Measurements from ENCODE around the gene CCDC154. TPM values are rescaled to one million over a fixed set of nuclear protein-coding genes. Genes with fewer than 3 reads are reported as not detected.

Gene CCDC154
- total and polyA plus RNA-seq, 2 experiments from 2014 or later: 0.49 to 1.5 TPM

DNA sequence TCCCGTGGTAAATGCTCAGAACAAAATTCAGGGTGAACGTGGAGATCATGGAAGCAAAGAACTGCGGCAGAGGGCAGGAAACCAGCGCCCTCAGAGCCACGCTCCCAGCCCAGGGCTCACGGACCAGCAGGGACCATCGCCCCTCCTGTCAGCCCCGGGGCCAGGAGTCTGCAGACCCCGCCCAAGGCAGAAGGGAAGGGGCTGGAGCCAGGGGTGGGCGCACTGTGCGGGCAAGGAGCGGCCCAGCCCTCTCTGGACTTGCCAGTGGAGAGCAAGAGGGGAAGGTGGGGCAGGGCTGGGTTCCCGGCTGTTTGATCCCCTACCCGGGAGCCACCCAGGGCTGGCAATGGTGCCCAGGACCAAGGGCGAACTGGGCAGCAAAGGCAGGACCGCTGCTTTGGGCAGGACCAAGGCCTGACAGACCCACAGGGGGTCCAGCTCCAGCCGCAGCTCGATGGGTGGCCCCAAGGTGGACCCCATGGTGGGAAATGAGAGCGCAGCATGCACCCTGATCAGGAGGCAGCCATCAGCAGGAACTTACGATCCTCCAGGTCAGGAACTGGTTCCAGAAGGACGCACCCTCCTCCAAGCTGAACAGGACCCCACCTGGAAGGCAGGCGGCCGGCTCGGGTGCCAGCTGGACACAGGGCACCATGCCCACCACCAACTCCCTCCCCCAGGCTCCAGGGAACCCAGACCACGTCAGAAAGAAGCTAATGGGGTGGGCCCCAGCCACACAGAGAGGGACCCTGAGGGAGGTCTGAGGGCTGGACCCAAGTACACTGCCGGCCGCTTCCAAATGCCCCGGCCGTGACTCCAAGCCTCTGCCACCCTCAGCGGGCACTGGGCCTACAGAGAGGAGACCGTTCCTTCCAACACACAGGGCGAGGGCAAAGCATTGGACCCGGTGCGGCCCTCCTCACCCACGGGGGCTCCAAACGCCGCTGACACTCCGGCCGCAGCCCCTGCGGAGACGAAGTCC is 11.1 kb upstream of the CCDC154 start:
- H3K9me3 ChIP-seq (ENCODE audit: low read depth): no peaks in the 10 kb centered on the region
- TF ChIP-seq, protein P1, sequence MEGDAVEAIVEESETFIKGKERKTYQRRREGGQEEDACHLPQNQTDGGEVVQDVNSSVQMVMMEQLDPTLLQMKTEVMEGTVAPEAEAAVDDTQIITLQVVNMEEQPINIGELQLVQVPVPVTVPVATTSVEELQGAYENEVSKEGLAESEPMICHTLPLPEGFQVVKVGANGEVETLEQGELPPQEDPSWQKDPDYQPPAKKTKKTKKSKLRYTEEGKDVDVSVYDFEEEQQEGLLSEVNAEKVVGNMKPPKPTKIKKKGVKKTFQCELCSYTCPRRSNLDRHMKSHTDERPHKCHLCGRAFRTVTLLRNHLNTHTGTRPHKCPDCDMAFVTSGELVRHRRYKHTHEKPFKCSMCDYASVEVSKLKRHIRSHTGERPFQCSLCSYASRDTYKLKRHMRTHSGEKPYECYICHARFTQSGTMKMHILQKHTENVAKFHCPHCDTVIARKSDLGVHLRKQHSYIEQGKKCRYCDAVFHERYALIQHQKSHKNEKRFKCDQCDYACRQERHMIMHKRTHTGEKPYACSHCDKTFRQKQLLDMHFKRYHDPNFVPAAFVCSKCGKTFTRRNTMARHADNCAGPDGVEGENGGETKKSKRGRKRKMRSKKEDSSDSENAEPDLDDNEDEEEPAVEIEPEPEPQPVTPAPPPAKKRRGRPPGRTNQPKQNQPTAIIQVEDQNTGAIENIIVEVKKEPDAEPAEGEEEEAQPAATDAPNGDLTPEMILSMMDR (IDR thresholded peaks at IDR 0.05; ENCODE audit: low read depth, low read length): no peak
- H3K4me1 ChIP-seq (ENCODE audit: low read depth): no peaks in the 10 kb centered on the region
- H3K4me3 ChIP-seq: no peak overlapping the region
- H3K36me3 ChIP-seq: peaks cover 8% of the 10 kb centered on the region
- no peak for DNase-seq (ENCODE audit: low read depth in 1 of 2, low spot score in 1 of 2)
- H3K27me3 ChIP-seq: no peaks in the 10 kb centered on the region
- H3K27ac ChIP-seq: no peak overlapping the region

DNA sequence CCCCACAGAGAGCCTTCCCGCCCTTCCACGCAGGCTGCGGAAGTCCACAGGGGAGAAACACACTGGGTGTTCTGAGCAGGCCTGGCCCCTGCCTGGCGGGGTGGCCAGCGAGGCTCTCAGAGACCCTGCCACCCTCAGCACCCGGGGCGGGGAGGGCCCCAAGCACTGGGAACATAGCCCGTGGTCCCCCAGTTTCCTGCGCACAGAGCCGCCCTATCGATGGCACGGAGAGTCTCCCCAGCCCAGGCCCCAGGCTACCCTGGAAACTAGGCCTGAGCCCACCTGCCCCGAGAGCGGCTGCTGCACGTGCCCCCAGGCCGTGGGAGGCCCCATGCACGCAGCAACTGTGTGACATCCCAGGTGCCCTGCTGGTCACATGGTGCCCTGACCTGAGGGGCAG is 10.2 kb upstream of the CCDC154 start:
- TF ChIP-seq, protein P1 (IDR thresholded peaks at IDR 0.05; ENCODE audit: low read depth, low read length): no peak
- no peak overlapping the region for H3K27ac ChIP-seq
- H3K4me3 ChIP-seq: no peak overlapping the region
- no peak for DNase-seq (ENCODE audit: low read depth in 1 of 2, low spot score in 1 of 2)
- peaks cover 8% of the 10 kb centered on the region for H3K36me3 ChIP-seq
- H3K9me3 ChIP-seq (ENCODE audit: low read depth): no peaks in the 10 kb centered on the region
- no peaks in the 10 kb centered on the region for H3K27me3 ChIP-seq
- no peaks in the 10 kb centered on the region for H3K4me1 ChIP-seq (ENCODE audit: low read depth)

DNA sequence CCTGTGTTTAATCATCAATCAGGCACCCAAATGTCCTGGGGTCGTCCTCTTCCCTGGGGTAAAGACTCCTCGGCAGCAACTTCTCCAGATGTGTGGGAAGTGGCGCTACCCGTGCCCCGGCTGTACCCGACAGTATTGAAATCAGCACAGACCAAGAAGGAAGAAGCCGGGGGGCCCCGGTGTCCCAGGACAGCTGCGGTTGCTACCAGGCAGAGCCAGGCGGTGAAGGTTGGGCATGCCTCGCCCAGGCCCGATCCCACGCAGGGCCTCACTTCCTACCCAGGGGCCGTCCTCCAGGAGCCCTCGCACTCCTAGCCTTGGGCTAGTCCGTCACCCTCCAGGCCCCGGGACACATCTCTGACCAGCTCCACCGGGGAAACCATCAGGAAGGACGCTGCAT is 9.0 kb upstream of the CCDC154 start:
- Histone ChIP-seq H3K36me3 (peaks cover 8% of the 10 kb centered on the region), H3K27me3 (no peaks in the 10 kb centered on the region), H3K27ac (no peak overlapping the region), H3K9me3 (ENCODE audit: low read depth) (no peaks in the 10 kb centered on the region), H3K4me1 (ENCODE audit: low read depth) (no peaks in the 10 kb centered on the region), H3K4me3 (no peak overlapping the region)
- DNase-seq (ENCODE audit: low read depth in 1 of 2, low spot score in 1 of 2): no peak
- TF ChIP-seq, protein P1 (IDR thresholded peaks at IDR 0.05; ENCODE audit: low read depth, low read length): no peak

DNA sequence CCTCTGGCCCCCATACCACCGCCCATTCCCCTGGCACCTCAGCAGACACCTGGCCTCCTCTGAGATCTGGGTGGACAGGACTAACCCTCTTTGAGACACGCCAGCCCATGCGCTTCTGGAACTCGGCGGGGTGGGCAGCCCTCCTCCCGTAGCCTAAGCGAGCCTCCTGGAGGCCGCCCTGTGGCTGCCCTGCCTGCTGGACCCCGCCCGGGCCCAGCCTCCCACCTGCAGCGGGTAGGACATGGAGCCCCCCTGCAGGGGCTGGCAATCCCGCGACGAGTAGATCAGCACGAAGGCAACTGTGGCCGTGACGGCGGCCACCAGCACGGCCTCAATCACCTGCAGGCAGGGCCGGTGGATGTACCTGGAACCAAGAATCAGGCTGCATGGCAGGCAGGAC is 8.2 kb upstream of the CCDC154 start:
- H3K36me3 ChIP-seq: peaks cover 8% of the 10 kb centered on the region
- H3K4me3 ChIP-seq: no peak overlapping the region

DNA sequence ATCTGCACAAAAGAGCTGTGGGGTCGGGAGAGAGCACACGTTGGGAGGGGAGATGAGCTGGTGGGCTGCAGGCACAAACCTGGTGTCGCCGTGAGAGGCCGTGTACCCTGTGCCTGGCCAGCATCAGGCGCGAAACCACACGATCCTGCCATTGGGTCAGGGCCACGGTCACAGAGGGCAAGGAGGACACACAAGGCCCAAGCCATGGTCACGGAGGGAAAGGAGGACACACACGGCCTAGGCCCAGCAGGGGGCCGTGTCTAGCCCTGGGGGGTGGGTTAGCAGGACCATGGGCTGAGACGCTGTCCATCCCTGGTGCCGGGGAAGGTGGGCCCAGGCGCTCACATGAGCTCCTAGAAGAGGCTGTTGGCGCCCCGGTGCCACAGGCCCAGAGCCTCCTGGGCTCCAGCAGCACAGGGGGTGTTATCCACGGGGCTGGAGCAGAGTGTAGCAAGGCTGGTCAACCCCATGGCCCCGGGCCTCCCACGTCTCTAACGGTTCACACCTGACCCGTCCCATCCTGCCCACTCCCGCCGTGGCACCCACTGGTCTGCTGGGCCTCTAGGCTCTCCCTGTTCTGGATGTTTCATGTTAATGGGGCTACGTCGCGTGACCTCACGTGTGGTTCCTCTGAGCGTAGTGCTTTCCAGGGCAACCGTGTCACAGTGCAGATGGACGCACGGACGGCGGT is 7.5 kb upstream of the CCDC154 start:
- no peak overlapping the region for H3K27ac ChIP-seq
- no peaks in the 10 kb centered on the region for H3K4me1 ChIP-seq (ENCODE audit: low read depth)
- TF ChIP-seq, protein P1 (IDR thresholded peaks at IDR 0.05; ENCODE audit: low read depth, low read length): no peak
- H3K27me3 ChIP-seq: no peaks in the 10 kb centered on the region
- no peaks in the 10 kb centered on the region for H3K9me3 ChIP-seq (ENCODE audit: low read depth)
- no peak for DNase-seq (ENCODE audit: low read depth in 1 of 2, low spot score in 1 of 2)
- H3K36me3 ChIP-seq: peaks cover 8% of the 10 kb centered on the region
- no peak overlapping the region for H3K4me3 ChIP-seq

More for the DNA sequence above, 8.2 kb upstream of the CCDC154 start:
- H3K27ac ChIP-seq: no peak overlapping the region
- H3K9me3 ChIP-seq (ENCODE audit: low read depth): no peaks in the 10 kb centered on the region
- H3K27me3 ChIP-seq: no peaks in the 10 kb centered on the region
- no peaks in the 10 kb centered on the region for H3K4me1 ChIP-seq (ENCODE audit: low read depth)
- DNase-seq (ENCODE audit: low read depth in 1 of 2, low spot score in 1 of 2): no peak
- TF ChIP-seq, protein P1 (IDR thresholded peaks at IDR 0.05; ENCODE audit: low read depth, low read length): no peak

All from cardiac muscle cell (in vitro differentiated cells and primary cell).